HepG2 (cell line): ENCODE data around the gene ERRFI1. TPM values are rescaled to one million over a fixed set of nuclear protein-coding genes. Genes with fewer than 3 reads are reported as not detected.

Experiments used
- ARNTL ChIP-seq: sonication (generic); formaldehyde crosslinking; IDR thresholded peaks from 2 replicates; pipeline ENCODE4 v1.4.0; 2020; ENCODE audit warnings: mild to moderate bottlenecking, missing genetic modification reagents
- CBFB ChIP-seq: sonication (generic); formaldehyde crosslinking; IDR thresholded peaks from 2 replicates; pipeline ENCODE4 v1.4.0; 2020; ENCODE audit warnings: missing genetic modification reagents
- FOXK1 ChIP-seq: sonication (generic); formaldehyde crosslinking; IDR thresholded peaks from 2 replicates; pipeline ENCODE4 v1.4.0; 2020; ENCODE audit warnings: low read depth, missing genetic modification reagents, borderline replicate concordance
- HDAC1 ChIP-seq: sonication (generic); formaldehyde crosslinking; IDR thresholded peaks from 2 replicates; pipeline ENCODE4 v1.5.1; 2020; ENCODE audit warnings: mild to moderate bottlenecking, missing genetic modification reagents
- HNF4A ChIP-seq: sonication (generic); formaldehyde crosslinking; IDR thresholded peaks from 2 replicates; pipeline ENCODE4 v1.4.0; 2020; ENCODE audit warnings: missing genetic modification reagents
- KAT7 ChIP-seq: IDR thresholded peaks from 2 replicates; pipeline ENCODE4 v1.6.1; 2018; ENCODE audit warnings: borderline replicate concordance, missing compliant biosample characterization
- KAT8 ChIP-seq: IDR thresholded peaks from 2 replicates; pipeline ENCODE4 v1.6.1; 2016; ENCODE audit warnings: missing genetic modification reagents, missing compliant biosample characterization
- LCORL ChIP-seq, 2 experiments: fragments of 450-650 bp in 1 of 2; sonication (generic) in 1 of 2; formaldehyde crosslinking in 1 of 2; IDR thresholded peaks; 2 replicates each; pipeline versions ENCODE4 v1.5.0 to v1.6.1; 2017 to 2020; ENCODE audit warnings: antibody characterized with exemption in 1 of 2, missing genetic modification reagents in 1 of 2
- REL ChIP-seq: sonication (generic); formaldehyde crosslinking; conservative IDR thresholded peaks from 2 replicates; pipeline ENCODE4 v1.8.0; 2022; ENCODE audit warnings: mild to moderate bottlenecking, missing genetic modification reagents, moderate library complexity
- SAP130 ChIP-seq: IDR thresholded peaks from 2 replicates; pipeline ENCODE4 v1.6.1; 2016; ENCODE audit warnings: low read depth
- SP2 ChIP-seq: sonication (generic); formaldehyde crosslinking; IDR thresholded peaks from 2 replicates; pipeline ENCODE4 v1.5.1; 2020; ENCODE audit warnings: mild to moderate bottlenecking, missing genetic modification reagents
- SYNCRIP ChIP-seq: fragments of 200-400 bp; formaldehyde crosslinking; IDR thresholded peaks from 2 replicates; pipeline ENCODE4 v1.6.1; 2018; ENCODE audit warnings: mild to moderate bottlenecking, low read depth, low read length; ENCODE audit not compliant: insufficient read depth
- ZNF260 ChIP-seq: sonication (generic); formaldehyde crosslinking; IDR thresholded peaks from 2 replicates; pipeline ENCODE4 v1.4.0; 2020; ENCODE audit warnings: missing genetic modification reagents, low read depth, mild to moderate bottlenecking, borderline replicate concordance
- ZNF343 ChIP-seq: sonication (generic); formaldehyde crosslinking; IDR thresholded peaks from 2 replicates; pipeline ENCODE4 v1.4.0; 2020; ENCODE audit warnings: mild to moderate bottlenecking, missing genetic modification reagents
- ZNF350 ChIP-seq: sonication (generic); formaldehyde crosslinking; IDR thresholded peaks from 2 replicates; pipeline ENCODE4 v1.4.0; 2020; ENCODE audit warnings: mild to moderate bottlenecking, low read depth, missing genetic modification reagents, borderline replicate concordance
- ZNF607 ChIP-seq: sonication (generic); formaldehyde crosslinking; IDR thresholded peaks from 2 replicates; pipeline ENCODE4 v1.5.1; 2020; ENCODE audit warnings: missing genetic modification reagents, mild to moderate bottlenecking, borderline replicate concordance
- ZNF615 ChIP-seq: sonication (generic); formaldehyde crosslinking; IDR thresholded peaks from 2 replicates; pipeline ENCODE4 v1.5.0; 2020; ENCODE audit warnings: mild to moderate bottlenecking, missing genetic modification reagents, borderline replicate concordance
- ZNF7 ChIP-seq: IDR thresholded peaks from 2 replicates; pipeline ENCODE4 v1.6.1; 2016; ENCODE audit warnings: missing biosample characterization, missing genetic modification reagents
- ZNF772 ChIP-seq: sonication (generic); formaldehyde crosslinking; IDR thresholded peaks from 2 replicates; pipeline ENCODE4 v1.5.0; 2020; ENCODE audit warnings: mild to moderate bottlenecking, missing genetic modification reagents
- ZNF878 ChIP-seq: sonication (generic); formaldehyde crosslinking; IDR thresholded peaks from 2 replicates; pipeline ENCODE4 v1.8.1; 2023; ENCODE audit warnings: mild to moderate bottlenecking, missing genetic modification reagents, moderate library complexity
- polyA plus RNA-seq, 8 experiments: library from polyadenylated mRNA; depleted of rRNA in 3 of 8; stranded (reverse) in 7 of 8; unstranded in 1 of 8; fragments of >200 nt; fragmentation: Illumina TruSeq in 4 of 8; extraction: Trizol in 4 of 8; gene quantifications; 2 replicates each; pipeline versions ENCODE4 v1.2.1 to v1.2.3, GENCODE V29; 2011 to 2016; ENCODE audit warnings: low read depth in 4 of 8, missing spikeins in 1 of 8, mixed read lengths in 1 of 8; ENCODE audit not compliant: insufficient read depth in 1 of 8
- total RNA-seq, 5 experiments: library from RNA; depleted of rRNA; stranded (reverse); fragments of >200 nt; fragmentation: Illumina TruSeq; extraction: Trizol; gene quantifications; 2 replicates each; pipeline ENCODE4 v1.2.3, GENCODE V29; 2016; ENCODE audit warnings: low read depth in 1 of 5
- TF ChIP-seq, protein P1 (sequence below): sonication (generic); formaldehyde crosslinking; conservative IDR thresholded peaks from 2 replicates; pipeline ENCODE4 v1.8.1; 2023; ENCODE audit warnings: missing genetic modification reagents
- TF ChIP-seq, protein P2 (sequence below): sonication (generic); formaldehyde crosslinking; IDR thresholded peaks from 2 replicates; pipeline ENCODE4 v1.8.1; 2023; ENCODE audit warnings: missing genetic modification reagents, inconsistent platforms, borderline replicate concordance
- TF ChIP-seq, protein P3 (sequence below): sonication (generic); formaldehyde crosslinking; conservative IDR thresholded peaks from 2 replicates; pipeline ENCODE4 v1.5.0; 2020; ENCODE audit warnings: missing genetic modification reagents
- TF ChIP-seq, protein P4 (sequence below): sonication (generic); formaldehyde crosslinking; IDR thresholded peaks from 2 replicates; pipeline ENCODE4 v1.8.0; 2022; ENCODE audit warnings: low read depth, missing genetic modification reagents

ERRFI1 gene
- total and polyA plus RNA-seq, 2 of the 13 experiments (the other 11 are each of a cell fraction or from before 2014, with no cell fraction given) = 84.4 to 753 TPM

DNA sequence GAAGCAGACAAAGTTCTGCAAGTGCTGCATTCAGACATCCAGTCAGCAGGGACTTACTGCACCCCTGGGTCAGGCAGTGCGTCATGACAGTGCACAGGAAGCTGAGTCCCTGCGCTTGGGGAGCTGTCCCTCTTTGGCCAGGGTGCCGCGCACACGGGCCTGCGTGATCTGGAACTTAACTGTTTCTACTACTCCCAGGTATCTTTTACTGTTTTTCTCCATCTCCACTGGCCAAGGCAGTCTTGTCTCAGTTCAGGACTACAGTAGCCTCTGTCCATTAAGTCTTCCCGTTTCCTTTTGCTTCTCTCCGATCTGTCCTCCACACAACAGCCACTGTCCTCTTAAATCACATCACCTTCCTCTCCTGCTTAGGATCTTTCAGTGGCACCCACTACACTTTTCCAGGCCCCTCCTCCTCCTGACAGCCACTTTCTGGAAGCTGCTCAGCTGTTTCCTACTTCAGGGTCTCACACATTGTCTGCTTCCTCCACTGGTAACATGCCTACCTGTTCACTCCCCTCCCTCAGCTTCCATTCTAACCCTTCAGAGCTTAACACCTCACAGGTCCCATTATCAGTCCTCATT lies 15.9 kb downstream of the ERRFI1 start (continued):
- TF ChIP-seq KAT8 (CRISPR knock-in tag) (peak; percentile 32; the same call in 1 of the 2 replicates), SYNCRIP (no peak), FOXK1 (CRISPR knock-in tag) (no peak), REL (no peak), ZNF772 (CRISPR knock-in tag) (peak; percentile 47; the same call in 1 of the 2 replicates), ZNF260 (no peak), KAT7 (CRISPR knock-in tag) (no peak), ZNF350 (CRISPR knock-in tag) (no peak), HDAC1 (CRISPR knock-in tag) (no peak), CBFB (CRISPR knock-in tag) (0 out of 2 replicates have a peak, but pooled peaks have one; percentile 7), ARNTL (0 out of 2 replicates have a peak, but pooled peaks have one; percentile 25), ZNF878 (CRISPR knock-in tag) (no peak), SP2 (CRISPR knock-in tag) (no peak), SAP130 (CRISPR knock-in tag) (peak; percentile 11; the same call in 1 of the 2 replicates), HNF4A (no peak), LCORL (IDR thresholded peaks at IDR 0.05) (no peak), LCORL (CRISPR knock-in tag; IDR thresholded peaks at IDR 0.05) (peak; percentile 46; the same call in 1 of the 2 replicates), ZNF343 (CRISPR knock-in tag) (no peak), ZNF615 (CRISPR knock-in tag) (no peak), ZNF607 (CRISPR knock-in tag) (0 out of 2 replicates have a peak, but pooled peaks have one; percentile 18), ZNF7 (0 out of 2 replicates have a peak, but pooled peaks have one; percentile 2)
- TF ChIP-seq, protein P1, sequence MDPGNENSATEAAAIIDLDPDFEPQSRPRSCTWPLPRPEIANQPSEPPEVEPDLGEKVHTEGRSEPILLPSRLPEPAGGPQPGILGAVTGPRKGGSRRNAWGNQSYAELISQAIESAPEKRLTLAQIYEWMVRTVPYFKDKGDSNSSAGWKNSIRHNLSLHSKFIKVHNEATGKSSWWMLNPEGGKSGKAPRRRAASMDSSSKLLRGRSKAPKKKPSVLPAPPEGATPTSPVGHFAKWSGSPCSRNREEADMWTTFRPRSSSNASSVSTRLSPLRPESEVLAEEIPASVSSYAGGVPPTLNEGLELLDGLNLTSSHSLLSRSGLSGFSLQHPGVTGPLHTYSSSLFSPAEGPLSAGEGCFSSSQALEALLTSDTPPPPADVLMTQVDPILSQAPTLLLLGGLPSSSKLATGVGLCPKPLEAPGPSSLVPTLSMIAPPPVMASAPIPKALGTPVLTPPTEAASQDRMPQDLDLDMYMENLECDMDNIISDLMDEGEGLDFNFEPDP = no peak
- TF ChIP-seq, protein P2, sequence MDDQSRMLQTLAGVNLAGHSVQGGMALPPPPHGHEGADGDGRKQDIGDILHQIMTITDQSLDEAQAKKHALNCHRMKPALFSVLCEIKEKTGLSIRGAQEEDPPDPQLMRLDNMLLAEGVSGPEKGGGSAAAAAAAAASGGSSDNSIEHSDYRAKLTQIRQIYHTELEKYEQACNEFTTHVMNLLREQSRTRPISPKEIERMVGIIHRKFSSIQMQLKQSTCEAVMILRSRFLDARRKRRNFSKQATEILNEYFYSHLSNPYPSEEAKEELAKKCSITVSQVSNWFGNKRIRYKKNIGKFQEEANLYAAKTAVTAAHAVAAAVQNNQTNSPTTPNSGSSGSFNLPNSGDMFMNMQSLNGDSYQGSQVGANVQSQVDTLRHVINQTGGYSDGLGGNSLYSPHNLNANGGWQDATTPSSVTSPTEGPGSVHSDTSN = no peak
- TF ChIP-seq, protein P3, sequence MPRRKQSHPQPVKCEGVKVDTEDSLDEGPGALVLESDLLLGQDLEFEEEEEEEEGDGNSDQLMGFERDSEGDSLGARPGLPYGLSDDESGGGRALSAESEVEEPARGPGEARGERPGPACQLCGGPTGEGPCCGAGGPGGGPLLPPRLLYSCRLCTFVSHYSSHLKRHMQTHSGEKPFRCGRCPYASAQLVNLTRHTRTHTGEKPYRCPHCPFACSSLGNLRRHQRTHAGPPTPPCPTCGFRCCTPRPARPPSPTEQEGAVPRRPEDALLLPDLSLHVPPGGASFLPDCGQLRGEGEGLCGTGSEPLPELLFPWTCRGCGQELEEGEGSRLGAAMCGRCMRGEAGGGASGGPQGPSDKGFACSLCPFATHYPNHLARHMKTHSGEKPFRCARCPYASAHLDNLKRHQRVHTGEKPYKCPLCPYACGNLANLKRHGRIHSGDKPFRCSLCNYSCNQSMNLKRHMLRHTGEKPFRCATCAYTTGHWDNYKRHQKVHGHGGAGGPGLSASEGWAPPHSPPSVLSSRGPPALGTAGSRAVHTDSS = no peak
- TF ChIP-seq, protein P4, sequence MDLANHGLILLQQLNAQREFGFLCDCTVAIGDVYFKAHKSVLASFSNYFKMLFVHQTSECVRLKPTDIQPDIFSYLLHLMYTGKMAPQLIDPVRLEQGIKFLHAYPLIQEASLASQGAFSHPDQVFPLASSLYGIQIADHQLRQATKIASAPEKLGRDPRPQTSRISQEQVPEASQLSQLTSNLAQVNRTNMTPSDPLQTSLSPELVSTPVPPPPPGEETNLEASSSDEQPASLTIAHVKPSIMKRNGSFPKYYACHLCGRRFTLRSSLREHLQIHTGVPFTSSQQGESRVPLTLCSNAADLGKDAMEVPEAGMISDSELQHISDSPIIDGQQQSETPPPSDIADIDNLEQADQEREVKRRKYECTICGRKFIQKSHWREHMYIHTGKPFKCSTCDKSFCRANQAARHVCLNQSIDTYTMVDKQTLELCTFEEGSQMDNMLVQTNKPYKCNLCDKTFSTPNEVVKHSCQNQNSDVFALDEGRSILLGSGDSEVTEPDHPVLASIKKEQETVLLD = 0 out of 2 replicates have a peak, but pooled peaks have one; percentile 24
